Dermis microvascular lymphatic vessel endothelial cell (primary cell): ENCODE results near the gene MAD1L1. TPM values are rescaled to one million over a fixed set of nuclear protein-coding genes. Genes with fewer than 3 reads are reported as not detected.
"Not testable (repeated sequence)": the region's sequence is repeated elsewhere in the genome, so short reads cannot be mapped to it uniquely, and the experiment has no call there.

Experiments
- DNase-seq, 2 donors: peaks; one replicate each; pipeline versions ENCODE4 v3.0.0 to v3.0.0-alpha.2; 2010; ENCODE audit warnings: low read depth in 2 of 2
- total RNA-seq: library from RNA; depleted of rRNA; stranded (reverse); fragments of >200 nt; gene quantifications from 2 replicates; pipeline ENCODE4 v1.2.1, GENCODE V29; 2014

The MAD1L1 gene
- total RNA-seq, 1 donor from 2014 or later, result 41.1 TPM

DNA sequence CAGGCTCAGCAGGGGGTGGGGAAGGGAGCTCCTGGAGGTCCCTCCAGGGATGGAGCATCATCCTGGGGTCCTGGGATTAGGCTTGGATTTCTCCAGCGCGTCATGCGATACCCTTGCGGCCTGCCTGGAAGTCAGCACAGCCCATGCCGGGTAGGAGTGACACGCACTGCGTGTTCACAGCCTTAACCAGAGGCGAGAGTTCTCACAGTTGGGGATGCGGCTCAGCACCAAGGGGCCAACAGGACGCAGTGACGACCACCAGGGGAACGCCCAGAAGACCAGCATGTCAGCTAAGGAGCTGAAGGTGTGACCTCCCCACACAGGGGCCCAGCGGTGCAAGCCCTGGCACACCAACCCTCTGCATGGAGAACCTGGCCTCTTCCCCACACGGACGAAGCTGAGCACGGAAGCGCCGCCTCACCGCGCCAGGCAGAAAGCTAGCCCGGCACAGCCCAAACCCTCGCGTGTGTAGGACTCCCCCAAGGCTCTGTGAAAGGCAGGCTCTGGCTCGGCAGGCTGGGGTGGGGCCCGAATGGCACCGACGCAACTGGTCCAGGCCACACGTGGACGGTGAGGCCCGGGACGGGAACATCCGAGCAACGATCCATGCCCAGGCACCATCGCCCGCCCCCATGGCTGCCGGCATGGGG, 364.1 kb downstream of the MAD1L1 start:
- no peak for DNase-seq

GRCh38 chr7:1867370-1868260, 365.1 kb downstream of the MAD1L1 start:
- no peak for DNase-seq

- DNase-seq, result no peak
Observed at GRCh38 chr7:1866601-1867000, 366.1 kb downstream of the MAD1L1 start.

DNA sequence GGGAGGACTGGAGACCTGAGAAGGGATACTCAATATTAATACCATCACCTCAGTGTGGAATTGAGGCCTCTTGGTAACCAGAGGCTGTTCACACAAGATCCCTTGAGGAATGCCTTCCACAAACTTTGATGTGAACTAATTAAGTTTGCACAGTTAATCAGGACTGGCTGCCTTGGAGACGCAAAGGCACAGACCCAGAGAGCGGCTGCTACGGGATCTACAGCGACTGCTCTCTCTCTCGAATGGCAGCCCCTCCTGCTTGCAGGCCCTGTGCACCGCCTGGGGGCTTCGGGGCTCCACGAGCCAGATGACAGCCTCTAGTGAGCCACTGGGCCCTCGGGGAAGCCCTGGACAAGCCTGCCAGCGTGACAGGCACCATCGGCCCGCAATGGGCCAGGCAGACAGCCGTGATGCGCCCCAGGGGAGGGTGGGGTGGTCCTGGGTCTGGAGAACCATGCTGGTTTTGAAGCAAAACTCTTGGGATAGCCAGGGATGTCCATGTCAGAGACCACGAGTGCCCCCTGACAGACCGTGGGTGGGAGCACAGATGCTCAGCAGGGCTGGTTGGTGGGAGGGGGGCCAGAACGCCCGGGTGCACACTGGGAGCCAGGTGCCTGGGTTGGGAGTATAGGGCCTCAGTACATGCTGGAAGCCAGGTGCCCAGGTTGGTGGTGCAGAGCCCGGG, 367.0 kb downstream of the MAD1L1 start:
- no peak for DNase-seq

DNA sequence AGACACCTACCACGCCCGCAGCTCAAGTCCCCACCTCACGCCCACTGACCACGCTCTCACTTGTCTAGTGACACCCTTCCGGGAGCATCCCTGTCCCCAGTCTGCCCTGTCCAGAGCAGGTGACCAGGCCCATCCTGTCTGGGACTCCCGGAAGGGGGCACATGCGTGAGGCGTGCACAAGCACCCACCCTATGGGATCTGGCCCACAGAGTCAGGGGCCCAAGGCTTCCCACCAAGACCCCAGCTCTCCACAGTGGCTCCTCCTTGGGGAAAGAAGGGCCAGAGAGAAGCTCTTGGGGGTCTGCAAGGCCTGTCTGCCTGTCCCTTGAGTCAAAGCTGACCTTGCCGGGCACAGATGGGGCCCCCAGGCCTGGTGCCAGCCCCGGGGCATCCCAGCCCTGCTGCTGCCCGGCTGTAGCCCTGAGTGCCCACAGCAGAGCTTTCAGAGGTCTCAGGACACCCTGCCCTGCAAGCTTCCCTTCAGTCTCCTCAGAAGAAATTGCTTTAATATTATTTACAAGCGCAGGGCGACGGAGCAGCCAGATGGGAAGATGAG, 367.7 kb downstream of the MAD1L1 start:
- no peak for DNase-seq

- DNase-seq, result no peak
Observed at GRCh38 chr7:1864161-1864940, 368.4 kb downstream of the MAD1L1 start.

- DNase-seq, result no peak
Observed at GRCh38 chr7:1863091-1863900, 369.4 kb downstream of the MAD1L1 start.

DNA sequence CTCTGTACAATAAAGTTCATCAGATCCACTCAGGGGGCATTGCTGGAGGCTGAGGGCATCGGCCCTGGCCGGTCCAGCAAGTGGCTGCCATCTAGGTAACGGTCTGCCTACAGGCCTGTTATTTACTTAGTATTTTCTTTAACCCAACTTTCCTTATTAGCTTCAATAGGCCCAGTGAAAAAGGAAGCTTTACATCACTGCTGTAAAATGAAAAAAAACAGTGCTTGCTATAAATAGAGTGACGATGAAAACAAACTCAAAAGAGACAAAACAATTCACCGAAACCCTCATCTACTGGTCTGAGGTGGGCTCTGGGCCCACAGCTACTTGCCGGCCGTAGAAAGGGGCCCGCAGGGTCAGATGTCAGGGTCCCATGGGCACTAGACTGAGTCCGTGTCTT, 370.2 kb downstream of the MAD1L1 start:
- DNase-seq, result no peak

DNA sequence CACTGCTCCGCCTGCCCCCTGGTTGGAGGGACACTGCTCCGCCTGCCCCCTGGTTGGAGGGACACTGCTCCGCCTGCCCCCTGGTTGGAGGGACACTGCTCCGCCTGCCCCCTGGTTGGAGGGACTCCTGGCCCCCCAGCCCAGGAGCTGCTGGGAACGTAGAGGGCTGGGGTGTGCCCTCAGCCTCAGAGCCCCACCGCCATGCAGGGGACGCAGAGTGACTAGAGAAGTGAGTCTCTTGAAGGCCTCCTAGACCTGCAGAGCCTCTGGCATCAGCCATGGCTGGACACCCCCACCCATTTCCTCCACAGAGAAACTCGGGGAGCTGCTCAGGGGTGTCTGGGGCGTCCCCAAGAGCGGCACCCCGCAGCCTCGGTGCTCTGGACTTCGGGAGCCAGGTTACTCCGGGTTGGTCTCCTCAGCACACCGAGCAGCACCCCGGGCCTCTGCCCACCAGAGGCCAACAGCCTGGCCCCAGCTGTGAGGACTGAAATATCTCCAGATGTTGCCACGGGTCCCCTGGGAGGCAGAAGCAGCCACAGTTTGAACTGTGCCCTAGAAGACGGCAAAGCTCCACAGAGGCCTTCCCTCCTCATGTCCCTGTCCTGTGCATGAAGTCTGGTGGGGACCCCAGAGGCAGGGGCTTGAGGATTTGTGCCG, 370.8 kb downstream of the MAD1L1 start:
- DNase-seq, result no peak

GRCh38 chr7:1860881-1861798, 371.6 kb downstream of the MAD1L1 start:
- not testable (repeated sequence) for DNase-seq

DNA sequence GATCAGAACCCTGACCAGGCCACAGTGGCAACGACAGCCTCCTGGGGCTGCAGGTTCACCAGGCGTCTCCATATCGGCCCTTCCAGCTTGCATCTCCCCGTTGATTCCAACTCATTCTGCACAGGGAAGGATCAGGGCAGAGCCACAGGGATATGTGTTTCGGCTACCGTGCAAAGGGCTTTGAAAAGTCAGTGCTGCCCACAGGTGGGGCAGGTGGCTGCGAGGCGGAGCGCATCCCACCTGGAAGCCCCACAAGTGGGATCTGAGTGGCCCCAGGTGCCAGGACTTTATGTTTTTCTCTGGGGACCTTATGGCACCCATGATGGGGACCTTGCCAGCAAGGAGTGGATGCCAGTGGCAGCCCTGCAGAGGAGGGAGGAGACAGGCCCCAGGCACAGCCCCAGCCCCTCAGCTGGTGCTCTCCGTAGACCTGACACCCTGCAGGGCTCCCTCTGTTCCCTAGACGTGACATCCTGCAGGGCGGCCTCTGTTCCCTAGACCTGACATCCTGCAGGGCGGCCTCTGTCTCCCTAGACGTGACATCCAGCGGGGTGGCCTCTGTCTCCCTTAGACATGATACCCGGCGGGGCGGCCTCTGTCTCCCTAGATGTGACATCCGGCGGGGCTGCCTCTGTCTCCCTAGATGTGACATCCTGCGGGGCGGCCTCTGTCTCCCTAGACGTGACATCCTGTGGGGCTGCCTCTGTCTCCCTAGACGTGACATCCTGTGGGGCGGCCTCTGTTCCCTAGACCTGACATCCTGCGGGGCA, 373.3 kb downstream of the MAD1L1 start:
- no peak for DNase-seq

DNA sequence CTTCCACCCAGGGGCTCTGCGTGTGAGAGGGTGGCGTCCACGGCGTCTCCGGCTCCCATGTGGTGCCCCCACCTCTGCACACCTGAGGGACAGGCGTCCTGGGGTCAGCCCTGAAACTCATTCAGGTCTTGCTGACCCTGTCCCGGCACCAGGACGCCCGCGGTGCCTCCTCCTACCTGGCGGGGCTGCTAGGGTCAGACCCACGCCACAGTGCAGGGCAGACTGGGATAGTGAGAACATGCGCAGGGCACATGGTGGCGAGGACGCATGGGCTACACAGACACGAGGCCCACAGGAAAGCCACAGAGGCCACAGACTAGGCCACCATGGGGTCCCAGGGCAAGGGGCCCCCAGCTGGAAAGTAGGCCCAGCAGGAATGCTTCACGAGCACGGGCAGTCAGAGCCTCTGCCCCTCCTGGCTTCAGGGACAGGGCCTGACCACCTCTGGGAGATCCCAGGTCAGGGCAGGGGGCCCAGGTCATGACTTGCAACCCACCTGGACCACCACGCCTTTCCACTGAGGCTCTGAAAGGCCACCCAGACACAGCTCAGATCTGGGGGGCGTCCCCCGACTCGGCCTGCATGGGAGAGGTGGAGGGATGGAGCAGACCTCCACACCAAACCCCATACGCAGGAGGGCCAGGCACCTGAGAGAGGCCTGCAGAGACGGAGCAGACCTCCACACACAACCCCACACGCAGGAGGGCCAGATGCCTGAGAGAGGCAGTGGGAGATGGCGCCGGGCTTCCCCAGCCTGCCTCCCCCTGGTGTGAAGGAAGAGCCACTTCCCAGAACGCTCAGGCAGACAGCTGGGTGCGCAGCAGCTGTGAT, 374.1 kb downstream of the MAD1L1 start:
- no peak for DNase-seq

- no peak for DNase-seq
Observed at GRCh38 chr7:1857487-1858421, 375.0 kb downstream of the MAD1L1 start.

- DNase-seq, result no peak
Observed at GRCh38 chr7:1856888-1857441, 375.8 kb downstream of the MAD1L1 start.

GRCh38 chr7:1856161-1856887, 376.4 kb downstream of the MAD1L1 start:
- no peak for DNase-seq
